ENCODE results near the gene SLC24A4. TPM values are rescaled to one million over a fixed set of nuclear protein-coding genes. Genes with fewer than 3 reads are reported as not detected.

SLC24A4 gene
- polyA plus RNA-seq, 4 donors: 0.16 to 0.31 TPM; not detected in 2

GRCh38 chr14:92287987-92288386, 35.0 kb upstream of the SLC24A4 start:
- Histone ChIP-seq H3K4me1 (ENCODE audit: control insufficient read depth in 3 of 3, insufficient read depth in 2 of 3, low read depth in 1 of 3, low read length in 2 of 3) (no peaks in the 10 kb centered on the region), H3K9me3 (ENCODE audit: control insufficient read depth in 2 of 2, insufficient read depth in 1 of 2, low read depth in 1 of 2, low read length in 1 of 2) (no peaks in the 10 kb centered on the region), H3K27me3 (ENCODE audit: control insufficient read depth in 3 of 3, insufficient read depth in 3 of 3, low read length in 3 of 3) (peaks cover 0 to 11% (median 0%) of the 10 kb centered on the region in 3 donors), H3K36me3 (ENCODE audit: control insufficient read depth in 3 of 3, insufficient read depth in 2 of 3, low read depth in 1 of 3, low read length in 3 of 3) (no peaks in the 10 kb centered on the region), H3K27ac (ENCODE audit: low read depth in 1 of 3, low read length in 2 of 3) (no peak overlapping the region), H3K4me3 (ENCODE audit: low read depth in 1 of 3, low read length in 3 of 3) (no peak overlapping the region)
- DNase-seq (no peak), FAIRE-seq (no peak)
- 69 to 89% (median 79%) methylated on average over 8 to 10 of the region's 10 CpGs for WGBS, 3 donors

DNA sequence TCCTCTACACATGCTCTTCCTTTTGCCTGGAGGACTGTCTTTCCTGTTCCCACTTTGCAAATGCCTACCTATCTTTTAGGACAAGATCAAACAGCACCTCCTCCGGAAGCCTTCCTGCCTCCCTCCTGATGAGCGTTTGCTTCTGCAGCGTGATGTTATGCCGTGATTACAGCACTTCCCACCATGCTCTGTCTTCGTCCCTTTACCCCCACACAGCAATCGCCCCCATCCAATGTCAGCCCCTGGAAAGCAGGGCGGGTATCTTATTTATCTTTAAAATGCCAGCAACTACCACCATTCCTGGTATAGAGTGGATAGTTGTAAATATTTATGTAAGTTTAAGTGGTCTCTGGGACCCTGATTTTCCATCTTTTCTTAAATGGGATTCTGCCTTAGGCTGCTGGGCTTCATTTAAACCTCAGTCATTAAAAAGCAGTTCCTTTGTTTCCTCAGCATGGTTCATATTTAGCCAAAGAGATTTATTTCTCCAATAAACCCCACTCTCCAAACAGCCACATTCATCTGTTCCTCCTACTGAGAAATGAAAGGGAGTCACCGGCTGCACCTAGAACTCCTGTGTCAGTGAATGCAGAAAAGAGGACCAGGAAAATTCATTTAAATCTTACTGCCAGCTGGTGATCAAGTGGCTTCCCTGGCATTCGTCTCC, 33.8 kb upstream of the SLC24A4 start:
- Histone ChIP-seq H3K27ac (ENCODE audit: low read depth in 1 of 3, low read length in 2 of 3) (no peak overlapping the region), H3K4me1 (ENCODE audit: control insufficient read depth in 3 of 3, insufficient read depth in 2 of 3, low read depth in 1 of 3, low read length in 2 of 3) (no peaks in the 10 kb centered on the region), H3K4me3 (ENCODE audit: low read depth in 1 of 3, low read length in 3 of 3) (no peak overlapping the region), H3K36me3 (ENCODE audit: control insufficient read depth in 3 of 3, insufficient read depth in 2 of 3, low read depth in 1 of 3, low read length in 3 of 3) (no peaks in the 10 kb centered on the region), H3K27me3 (ENCODE audit: control insufficient read depth in 3 of 3, insufficient read depth in 3 of 3, low read length in 3 of 3) (peaks cover 0 to 11% (median 0%) of the 10 kb centered on the region in 3 donors), H3K9me3 (ENCODE audit: control insufficient read depth in 2 of 2, insufficient read depth in 1 of 2, low read depth in 1 of 2, low read length in 1 of 2) (no peaks in the 10 kb centered on the region)
- 49 to 57% (median 56%) methylated on average over 9 of the region's 9 CpGs for WGBS, 3 donors
- DNase-seq (no peak), FAIRE-seq (no peak)

DNA sequence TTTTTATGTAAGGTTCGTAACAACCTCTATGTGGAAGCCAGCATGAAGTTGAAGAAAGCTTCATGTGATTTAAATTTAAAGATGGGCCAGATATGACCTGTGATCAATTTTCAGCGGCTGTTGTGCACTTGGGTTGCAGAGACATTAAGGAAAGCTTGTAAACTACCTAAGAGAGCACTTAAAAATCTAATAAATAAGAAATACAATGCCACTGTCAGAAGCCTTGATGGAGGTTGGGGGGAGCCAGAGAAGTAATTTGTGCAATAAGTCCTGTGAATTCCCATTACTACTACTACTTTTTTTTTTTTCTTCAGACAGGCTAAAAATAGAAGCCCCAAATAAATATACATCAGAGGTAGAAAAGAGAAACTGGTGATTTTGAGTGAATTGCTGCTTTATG, 30.3 kb upstream of the SLC24A4 start:
- 50 to 89% (median 86%) methylated on average over 2 of the region's 2 CpGs for WGBS, 3 donors
- Histone ChIP-seq H3K36me3 (ENCODE audit: control insufficient read depth in 3 of 3, insufficient read depth in 2 of 3, low read depth in 1 of 3, low read length in 3 of 3) (no peaks in the 10 kb centered on the region), H3K27ac (ENCODE audit: low read depth in 1 of 3, low read length in 2 of 3) (no peak overlapping the region), H3K4me1 (ENCODE audit: control insufficient read depth in 3 of 3, insufficient read depth in 2 of 3, low read depth in 1 of 3, low read length in 2 of 3) (no peaks in the 10 kb centered on the region), H3K27me3 (ENCODE audit: control insufficient read depth in 3 of 3, insufficient read depth in 3 of 3, low read length in 3 of 3) (peaks cover 0 to 15% (median 0%) of the 10 kb centered on the region in 3 donors), H3K4me3 (ENCODE audit: low read depth in 1 of 3, low read length in 3 of 3) (no peak overlapping the region), H3K9me3 (ENCODE audit: control insufficient read depth in 2 of 2, insufficient read depth in 1 of 2, low read depth in 1 of 2, low read length in 1 of 2) (no peaks in the 10 kb centered on the region)
- DNase-seq: no peak
- FAIRE-seq: no peak

- H3K27ac ChIP-seq (ENCODE audit: low read depth in 1 of 3, low read length in 2 of 3): no peak overlapping the region
- peaks cover 0 to 14% (median 0%) of the 10 kb centered on the region in 3 donors for H3K27me3 ChIP-seq (ENCODE audit: control insufficient read depth in 3 of 3, insufficient read depth in 3 of 3, low read length in 3 of 3)
- no peaks in the 10 kb centered on the region for H3K4me1 ChIP-seq (ENCODE audit: control insufficient read depth in 3 of 3, insufficient read depth in 2 of 3, low read depth in 1 of 3, low read length in 2 of 3)
- FAIRE-seq (no peak), DNase-seq (no peak)
- no peaks in the 10 kb centered on the region for H3K9me3 ChIP-seq (ENCODE audit: control insufficient read depth in 2 of 2, insufficient read depth in 1 of 2, low read depth in 1 of 2, low read length in 1 of 2)
- H3K36me3 ChIP-seq (ENCODE audit: control insufficient read depth in 3 of 3, insufficient read depth in 2 of 3, low read depth in 1 of 3, low read length in 3 of 3): no peaks in the 10 kb centered on the region
- WGBS, 3 donors: 78% methylated on average over 2 of the region's 2 CpGs
- H3K4me3 ChIP-seq (ENCODE audit: low read depth in 1 of 3, low read length in 3 of 3): no peak overlapping the region
Observed at GRCh38 chr14:92294506-92294905, 28.5 kb upstream of the SLC24A4 start.

DNA sequence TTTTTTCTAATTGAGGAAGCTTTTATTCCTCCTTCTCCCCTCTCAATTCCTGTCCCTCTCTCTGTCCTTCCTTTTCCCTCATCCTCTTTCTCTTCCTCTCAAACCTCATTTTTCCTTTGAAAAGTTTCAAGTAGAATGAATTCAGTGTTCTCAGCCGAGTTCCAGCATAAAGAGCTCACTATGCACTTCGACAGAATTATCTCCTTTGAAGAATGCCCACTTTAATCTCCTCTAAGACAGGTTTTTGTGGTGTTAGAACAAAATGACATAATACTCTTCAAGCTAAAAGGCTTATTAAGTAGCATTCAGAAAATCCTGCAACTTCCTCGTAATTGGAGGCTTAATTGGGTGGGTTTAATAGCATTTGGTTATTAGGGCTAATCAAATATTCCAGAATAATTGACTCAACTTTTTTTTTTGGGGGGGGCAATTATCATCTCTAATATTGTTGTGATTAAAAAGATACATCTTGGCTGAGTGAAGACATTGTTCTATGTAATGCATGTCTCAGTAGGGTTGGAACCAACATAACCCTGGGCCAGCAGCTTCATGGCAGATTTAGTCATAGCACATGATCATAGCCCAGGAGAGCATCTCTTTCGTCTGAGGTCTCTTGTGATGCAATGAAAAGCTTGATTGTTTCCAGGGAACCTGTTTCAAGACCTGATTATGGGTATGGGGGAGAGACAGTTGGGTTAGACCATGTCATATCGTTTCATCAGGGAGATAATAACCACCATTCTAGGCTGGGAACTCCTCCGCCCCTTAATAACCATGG, 25.0 kb upstream of the SLC24A4 start:
- Histone ChIP-seq H3K27me3 (ENCODE audit: control insufficient read depth in 3 of 3, insufficient read depth in 3 of 3, low read length in 3 of 3) (peaks cover 0 to 3% (median 0%) of the 10 kb centered on the region in 3 donors), H3K9me3 (ENCODE audit: control insufficient read depth in 2 of 2, insufficient read depth in 1 of 2, low read depth in 1 of 2, low read length in 1 of 2) (no peaks in the 10 kb centered on the region), H3K4me1 (ENCODE audit: control insufficient read depth in 3 of 3, insufficient read depth in 2 of 3, low read depth in 1 of 3, low read length in 2 of 3) (no peaks in the 10 kb centered on the region), H3K4me3 (ENCODE audit: low read depth in 1 of 3, low read length in 3 of 3) (no peak overlapping the region), H3K36me3 (ENCODE audit: control insufficient read depth in 3 of 3, insufficient read depth in 2 of 3, low read depth in 1 of 3, low read length in 3 of 3) (no peaks in the 10 kb centered on the region), H3K27ac (ENCODE audit: low read depth in 1 of 3, low read length in 2 of 3) (no peak overlapping the region)
- DNase-seq (no peak), FAIRE-seq (no peak)
- 67 to 76% (median 75%) methylated on average over 6 of the region's 6 CpGs for whole genome bisulfite sequencing, 3 donors

DNA sequence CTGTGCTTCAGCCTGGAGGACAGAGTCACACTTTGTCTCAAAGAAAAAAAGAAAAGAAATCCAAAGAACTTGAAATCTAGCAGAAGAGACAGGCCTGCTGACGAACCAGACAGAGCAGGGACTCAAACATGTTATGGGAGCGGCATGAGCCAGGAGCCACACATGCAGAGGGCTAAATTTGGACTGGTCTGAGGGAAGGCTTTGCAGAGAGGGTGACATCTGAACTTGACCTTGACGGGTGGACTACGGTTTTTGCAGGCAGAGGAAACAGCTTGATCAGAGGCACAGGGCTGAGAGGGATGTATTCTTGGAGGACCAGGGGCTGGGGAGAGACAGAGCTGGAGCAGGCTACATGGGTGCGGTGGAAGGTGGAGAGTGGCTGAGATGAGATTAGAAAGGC, 20.5 kb upstream of the SLC24A4 start:
- H3K4me1 ChIP-seq (ENCODE audit: control insufficient read depth in 3 of 3, insufficient read depth in 2 of 3, low read depth in 1 of 3, low read length in 2 of 3): no peaks in the 10 kb centered on the region
- no peaks in the 10 kb centered on the region for H3K9me3 ChIP-seq (ENCODE audit: control insufficient read depth in 2 of 2, insufficient read depth in 1 of 2, low read depth in 1 of 2, low read length in 1 of 2)
- 66 to 80% (median 72%) methylated on average over 5 of the region's 5 CpGs for WGBS, 3 donors
- H3K27me3 ChIP-seq (ENCODE audit: control insufficient read depth in 3 of 3, insufficient read depth in 3 of 3, low read length in 3 of 3): no peaks in the 10 kb centered on the region
- H3K27ac ChIP-seq (ENCODE audit: low read depth in 1 of 3, low read length in 2 of 3): no peak overlapping the region
- no peak for DNase-seq
- no peak overlapping the region for H3K4me3 ChIP-seq (ENCODE audit: low read depth in 1 of 3, low read length in 3 of 3)
- H3K36me3 ChIP-seq (ENCODE audit: control insufficient read depth in 3 of 3, insufficient read depth in 2 of 3, low read depth in 1 of 3, low read length in 3 of 3): no peaks in the 10 kb centered on the region
- no peak for FAIRE-seq

GRCh38 chr14:92308716-92309115, 14.2 kb upstream of the SLC24A4 start:
- no peak for DNase-seq
- no peak overlapping the region for H3K4me3 ChIP-seq (ENCODE audit: low read depth in 1 of 3, low read length in 3 of 3)
- WGBS, 3 donors: 64 to 75% (median 70%) methylated on average over 8 of the region's 8 CpGs
- H3K9me3 ChIP-seq (ENCODE audit: control insufficient read depth in 2 of 2, insufficient read depth in 1 of 2, low read depth in 1 of 2, low read length in 1 of 2): peaks cover 0 to 4% of the 10 kb centered on the region in 2 donors
- H3K27ac ChIP-seq (ENCODE audit: low read depth in 1 of 3, low read length in 2 of 3): no peak overlapping the region
- H3K4me1 ChIP-seq (ENCODE audit: control insufficient read depth in 3 of 3, insufficient read depth in 2 of 3, low read depth in 1 of 3, low read length in 2 of 3): no peaks in the 10 kb centered on the region
- FAIRE-seq: no peak
- no peaks in the 10 kb centered on the region for H3K36me3 ChIP-seq (ENCODE audit: control insufficient read depth in 3 of 3, insufficient read depth in 2 of 3, low read depth in 1 of 3, low read length in 3 of 3)
- H3K27me3 ChIP-seq (ENCODE audit: control insufficient read depth in 3 of 3, insufficient read depth in 3 of 3, low read length in 3 of 3): peaks cover 0 to 3% (median 0%) of the 10 kb centered on the region in 3 donors

DNA sequence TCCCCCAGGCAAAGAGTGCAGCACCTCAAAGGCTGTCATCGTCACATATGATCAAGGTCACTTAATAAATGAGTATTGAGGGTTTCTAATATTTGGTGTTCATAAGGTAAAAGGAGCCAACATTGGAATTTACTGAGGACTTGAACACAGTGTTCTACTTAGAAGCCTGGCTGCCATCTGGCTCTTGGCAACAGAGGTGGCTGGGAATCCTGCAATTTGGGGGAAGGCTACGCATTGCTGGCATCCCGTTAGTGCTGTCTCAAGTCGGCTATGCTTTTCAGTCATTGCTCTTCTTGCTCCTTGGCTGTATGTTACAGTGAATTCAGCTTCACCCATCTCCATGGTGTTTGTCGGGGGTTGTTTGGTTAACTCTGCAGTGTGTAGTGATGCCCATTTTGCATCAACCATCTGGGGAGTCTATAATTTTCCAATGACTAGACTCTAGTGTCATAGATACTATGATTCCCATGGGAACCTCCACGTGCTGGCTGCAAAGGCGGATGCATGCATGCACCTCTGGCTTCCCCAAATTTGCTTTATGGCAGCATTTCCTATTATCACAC, 12.9 kb upstream of the SLC24A4 start:
- no peak overlapping the region for H3K27ac ChIP-seq (ENCODE audit: low read depth in 1 of 3, low read length in 2 of 3)
- no peak overlapping the region for H3K4me3 ChIP-seq (ENCODE audit: low read depth in 1 of 3, low read length in 3 of 3)
- DNase-seq: no peak
- no peaks in the 10 kb centered on the region for H3K36me3 ChIP-seq (ENCODE audit: control insufficient read depth in 3 of 3, insufficient read depth in 2 of 3, low read depth in 1 of 3, low read length in 3 of 3)
- peaks cover 0 to 4% of the 10 kb centered on the region in 2 donors for H3K9me3 ChIP-seq (ENCODE audit: control insufficient read depth in 2 of 2, insufficient read depth in 1 of 2, low read depth in 1 of 2, low read length in 1 of 2)
- FAIRE-seq: no peak
- peaks cover 0 to 3% (median 0%) of the 10 kb centered on the region in 3 donors for H3K27me3 ChIP-seq (ENCODE audit: control insufficient read depth in 3 of 3, insufficient read depth in 3 of 3, low read length in 3 of 3)
- H3K4me1 ChIP-seq (ENCODE audit: control insufficient read depth in 3 of 3, insufficient read depth in 2 of 3, low read depth in 1 of 3, low read length in 2 of 3): no peaks in the 10 kb centered on the region
- WGBS, 3 donors: 74 to 77% (median 75%) methylated on average over 7 of the region's 7 CpGs
